Measurements from ENCODE around the gene OSBPL2.
A peak's percentile ranks its signal among the peaks of the same experiment; 100 is the strongest.

OSBPL2 gene

DNA sequence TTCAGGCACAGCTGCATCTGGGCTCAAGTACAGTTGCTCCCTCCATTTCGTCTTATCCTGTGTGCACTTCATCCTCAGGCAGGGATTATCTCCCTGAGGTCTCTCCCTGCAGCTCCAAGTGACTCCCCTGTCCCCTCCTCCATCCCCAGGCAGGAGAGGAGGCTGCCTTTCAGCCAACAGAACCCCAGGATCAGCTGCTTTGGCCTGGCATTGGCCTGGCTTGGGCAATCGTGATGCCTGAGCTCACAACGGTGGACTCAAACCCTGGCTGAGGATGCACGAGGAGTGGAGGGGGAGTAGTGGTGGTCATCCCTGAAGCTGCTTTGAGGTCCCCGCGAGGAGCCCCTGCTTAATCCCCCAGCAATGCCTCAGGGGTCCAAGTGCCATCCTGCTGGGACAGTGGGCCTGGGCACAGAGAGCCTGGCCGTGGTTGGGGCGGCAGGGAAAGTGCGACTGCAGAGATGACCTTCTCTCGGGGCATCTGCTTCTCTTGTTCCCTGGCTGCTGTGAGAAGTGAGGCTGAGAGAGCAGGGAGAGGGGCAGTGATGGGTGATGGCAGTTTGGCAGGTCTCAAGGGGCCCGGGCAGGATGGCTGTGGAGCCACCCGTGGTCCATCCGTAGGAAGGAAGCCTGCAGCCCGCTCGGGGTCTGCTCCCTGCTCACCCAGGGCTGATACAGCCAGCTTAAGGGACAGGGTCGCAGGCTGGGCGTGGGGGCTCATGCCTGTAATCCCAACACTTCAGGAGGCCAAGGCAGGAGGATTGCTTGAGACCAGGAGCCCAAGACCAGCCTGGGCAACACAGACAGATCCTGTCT is 12.3 kb upstream of the OSBPL2 start:
- H3K9ac ChIP-seq (ENCODE audit: low read length) = no peak overlapping the region
- H3K79me1 ChIP-seq (ENCODE audit: low read length) = no peaks in the 10 kb centered on the region
- H2BK12ac ChIP-seq (ENCODE audit: low read length) = no peak overlapping the region
- no peak overlapping the region for H2BK120ac ChIP-seq (ENCODE audit: insufficient read depth, low read length, poor library complexity)
- H2AK5ac ChIP-seq (ENCODE audit: low read length) = no peak overlapping the region
- no peak overlapping the region for H4K12ac ChIP-seq (ENCODE audit: low read depth, low read length)
- WGBS (ENCODE audit: extremely low coverage, insufficient coverage, insufficient read length) = no CpG with 5 or more reads among the region's 17 CpGs
- no peak overlapping the region for H4K8ac ChIP-seq (ENCODE audit: low read depth, low read length)
- no peak overlapping the region for H4K91ac ChIP-seq (ENCODE audit: low read depth, low read length)
- H3K4me1 ChIP-seq (ENCODE audit: control insufficient read depth in 1 of 2, insufficient read depth in 2 of 2, low read length in 2 of 2) = no peaks in the 10 kb centered on the region
- H3K36me3 ChIP-seq (ENCODE audit: control insufficient read depth in 1 of 2, insufficient read depth in 2 of 2, low read length in 2 of 2) = no peaks in the 10 kb centered on the region
- no peak overlapping the region for H2BK5ac ChIP-seq (ENCODE audit: low read depth, low read length, poor library complexity)
- H3K79me2 ChIP-seq (ENCODE audit: control insufficient read depth, insufficient read depth, low read length, poor library complexity) = no peaks in the 10 kb centered on the region
- no peak overlapping the region for H3K18ac ChIP-seq (ENCODE audit: low read length)
- no peak overlapping the region for H3K27ac ChIP-seq (ENCODE audit: low read depth, low read length)
- H3K4me3 ChIP-seq (ENCODE audit: low read depth, low read length) = no peak overlapping the region
- H3K4me2 ChIP-seq (ENCODE audit: low read length) = no peak overlapping the region
- no peak overlapping the region for H3K23ac ChIP-seq (ENCODE audit: low read length)
- no peak overlapping the region for H3K14ac ChIP-seq (ENCODE audit: low read length)
- no peak overlapping the region for H3K4ac ChIP-seq (ENCODE audit: low read depth, low read length)
- H2AFZ ChIP-seq (ENCODE audit: insufficient read depth, low read length, poor library complexity) = no peak overlapping the region
- peaks cover 14% of the 10 kb centered on the region for H3K9me3 ChIP-seq (ENCODE audit: insufficient read depth, low read depth, low read length)
- no peak for DNase-seq
- H3K27me3 ChIP-seq (ENCODE audit: insufficient read depth, low read length) = peaks cover 13% of the 10 kb centered on the region

DNA sequence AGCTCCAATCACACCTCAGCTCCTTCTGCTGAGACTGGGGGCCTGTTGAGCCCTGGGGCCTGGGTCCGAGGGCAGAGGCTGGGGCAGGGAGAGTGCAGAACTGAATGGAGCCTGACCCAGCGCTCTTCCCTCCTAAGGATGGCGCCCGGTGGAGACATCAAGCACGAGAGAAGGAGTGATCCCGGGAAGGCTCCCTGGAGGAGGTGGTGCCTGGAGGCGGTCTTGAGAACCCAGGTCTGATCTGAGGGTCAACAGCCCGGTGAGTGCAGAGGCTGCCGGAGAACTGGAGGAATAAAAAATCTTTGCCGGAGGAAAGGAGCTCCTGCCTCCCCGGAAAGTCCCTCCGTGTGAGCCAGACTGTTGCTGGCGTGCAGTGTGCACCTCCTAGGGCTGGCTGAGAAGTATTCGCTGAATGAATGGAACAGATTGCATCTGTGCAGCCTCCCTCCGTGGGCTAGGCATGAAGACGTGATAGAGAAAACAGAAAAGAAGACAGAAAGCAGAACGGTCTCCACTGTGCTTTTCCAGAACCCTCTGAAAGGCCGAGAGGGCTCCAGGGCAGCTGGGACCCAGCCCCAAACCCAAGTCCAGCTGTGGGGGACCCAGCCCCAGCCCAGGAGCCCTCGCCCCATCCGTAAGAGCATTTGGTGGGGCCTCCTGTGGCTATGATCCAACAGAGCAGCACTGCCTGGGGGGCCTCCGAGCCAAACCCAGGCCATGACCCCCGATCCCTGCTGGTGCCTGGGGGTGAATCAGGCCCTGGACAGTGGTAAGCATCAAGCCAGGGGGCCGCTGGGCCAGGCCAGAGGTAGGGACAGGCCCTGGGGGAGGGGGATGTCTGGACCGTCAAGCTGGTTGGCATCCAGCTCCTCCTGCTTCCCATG is 11.4 kb upstream of the OSBPL2 start:
- Histone ChIP-seq H2BK12ac (ENCODE audit: low read length) (no peak overlapping the region), H3K14ac (ENCODE audit: low read length) (no peak overlapping the region), H3K18ac (ENCODE audit: low read length) (no peak overlapping the region), H2BK120ac (ENCODE audit: insufficient read depth, low read length, poor library complexity) (no peak overlapping the region), H4K91ac (ENCODE audit: low read depth, low read length) (no peak overlapping the region), H3K36me3 (ENCODE audit: control insufficient read depth in 1 of 2, insufficient read depth in 2 of 2, low read length in 2 of 2) (no peaks in the 10 kb centered on the region), H3K9me3 (ENCODE audit: insufficient read depth, low read depth, low read length) (peaks cover 14% of the 10 kb centered on the region), H3K4ac (ENCODE audit: low read depth, low read length) (no peak overlapping the region), H3K79me1 (ENCODE audit: low read length) (no peaks in the 10 kb centered on the region), H3K27ac (ENCODE audit: low read depth, low read length) (no peak overlapping the region), H2AK5ac (ENCODE audit: low read length) (no peak overlapping the region), H3K27me3 (ENCODE audit: insufficient read depth, low read length) (peaks cover 5% of the 10 kb centered on the region), H4K8ac (ENCODE audit: low read depth, low read length) (no peak overlapping the region), H2AFZ (ENCODE audit: insufficient read depth, low read length, poor library complexity) (no peak overlapping the region), H2BK5ac (ENCODE audit: low read depth, low read length, poor library complexity) (no peak overlapping the region), H3K4me3 (ENCODE audit: low read depth, low read length) (no peak overlapping the region), H3K23ac (ENCODE audit: low read length) (no peak overlapping the region), H3K9ac (ENCODE audit: low read length) (no peak overlapping the region), H3K4me1 (ENCODE audit: control insufficient read depth in 1 of 2, insufficient read depth in 2 of 2, low read length in 2 of 2) (no peaks in the 10 kb centered on the region), H4K12ac (ENCODE audit: low read depth, low read length) (no peak overlapping the region), H3K79me2 (ENCODE audit: control insufficient read depth, insufficient read depth, low read length, poor library complexity) (no peaks in the 10 kb centered on the region), H3K4me2 (ENCODE audit: low read length) (no peak overlapping the region)
- no CpG with 5 or more reads among the region's 24 CpGs for WGBS (ENCODE audit: extremely low coverage, insufficient coverage, insufficient read length)
- DNase-seq = no peak

DNA sequence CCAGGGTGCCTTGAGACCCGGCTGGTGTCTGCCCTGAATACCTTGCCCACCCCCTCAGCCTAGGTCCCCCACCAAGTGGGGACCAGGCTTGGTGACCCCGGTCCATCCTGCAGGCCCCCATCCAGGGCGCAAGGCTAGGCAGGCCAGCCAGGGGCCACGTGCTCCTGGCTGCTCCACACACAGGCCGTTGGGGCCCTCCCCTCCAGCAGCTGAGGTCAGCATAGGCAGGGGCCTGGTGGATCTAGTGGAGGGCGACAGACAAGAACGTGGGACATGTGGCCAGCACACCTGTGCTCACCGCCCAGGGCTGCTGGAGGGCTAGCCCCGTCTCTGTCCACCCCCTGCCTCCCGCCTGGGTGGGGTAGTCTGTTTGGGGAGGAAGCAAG is 10.7 kb upstream of the OSBPL2 start:
- Histone ChIP-seq H3K4ac (ENCODE audit: low read depth, low read length) (no peak overlapping the region), H4K91ac (ENCODE audit: low read depth, low read length) (no peak overlapping the region), H3K36me3 (ENCODE audit: control insufficient read depth in 1 of 2, insufficient read depth in 2 of 2, low read length in 2 of 2) (no peaks in the 10 kb centered on the region), H2AK5ac (ENCODE audit: low read length) (no peak overlapping the region), H3K18ac (ENCODE audit: low read length) (no peak overlapping the region), H3K4me2 (ENCODE audit: low read length) (no peak overlapping the region), H3K4me1 (ENCODE audit: control insufficient read depth in 1 of 2, insufficient read depth in 2 of 2, low read length in 2 of 2) (no peaks in the 10 kb centered on the region), H4K8ac (ENCODE audit: low read depth, low read length) (no peak overlapping the region), H3K4me3 (ENCODE audit: low read depth, low read length) (no peak overlapping the region), H3K9ac (ENCODE audit: low read length) (no peak overlapping the region), H3K79me2 (ENCODE audit: control insufficient read depth, insufficient read depth, low read length, poor library complexity) (no peaks in the 10 kb centered on the region), H3K27me3 (ENCODE audit: insufficient read depth, low read length) (no peaks in the 10 kb centered on the region), H3K79me1 (ENCODE audit: low read length) (no peaks in the 10 kb centered on the region), H2BK12ac (ENCODE audit: low read length) (no peak overlapping the region), H3K9me3 (ENCODE audit: insufficient read depth, low read depth, low read length) (peaks cover 14% of the 10 kb centered on the region), H2AFZ (ENCODE audit: insufficient read depth, low read length, poor library complexity) (no peak overlapping the region), H3K27ac (ENCODE audit: low read depth, low read length) (no peak overlapping the region), H3K14ac (ENCODE audit: low read length) (no peak overlapping the region), H3K23ac (ENCODE audit: low read length) (no peak overlapping the region), H2BK5ac (ENCODE audit: low read depth, low read length, poor library complexity) (no peak overlapping the region), H2BK120ac (ENCODE audit: insufficient read depth, low read length, poor library complexity) (no peak overlapping the region), H4K12ac (ENCODE audit: low read depth, low read length) (no peak overlapping the region)
- no CpG with 5 or more reads among the region's 10 CpGs for WGBS (ENCODE audit: extremely low coverage, insufficient coverage, insufficient read length)
- no peak for DNase-seq

DNA sequence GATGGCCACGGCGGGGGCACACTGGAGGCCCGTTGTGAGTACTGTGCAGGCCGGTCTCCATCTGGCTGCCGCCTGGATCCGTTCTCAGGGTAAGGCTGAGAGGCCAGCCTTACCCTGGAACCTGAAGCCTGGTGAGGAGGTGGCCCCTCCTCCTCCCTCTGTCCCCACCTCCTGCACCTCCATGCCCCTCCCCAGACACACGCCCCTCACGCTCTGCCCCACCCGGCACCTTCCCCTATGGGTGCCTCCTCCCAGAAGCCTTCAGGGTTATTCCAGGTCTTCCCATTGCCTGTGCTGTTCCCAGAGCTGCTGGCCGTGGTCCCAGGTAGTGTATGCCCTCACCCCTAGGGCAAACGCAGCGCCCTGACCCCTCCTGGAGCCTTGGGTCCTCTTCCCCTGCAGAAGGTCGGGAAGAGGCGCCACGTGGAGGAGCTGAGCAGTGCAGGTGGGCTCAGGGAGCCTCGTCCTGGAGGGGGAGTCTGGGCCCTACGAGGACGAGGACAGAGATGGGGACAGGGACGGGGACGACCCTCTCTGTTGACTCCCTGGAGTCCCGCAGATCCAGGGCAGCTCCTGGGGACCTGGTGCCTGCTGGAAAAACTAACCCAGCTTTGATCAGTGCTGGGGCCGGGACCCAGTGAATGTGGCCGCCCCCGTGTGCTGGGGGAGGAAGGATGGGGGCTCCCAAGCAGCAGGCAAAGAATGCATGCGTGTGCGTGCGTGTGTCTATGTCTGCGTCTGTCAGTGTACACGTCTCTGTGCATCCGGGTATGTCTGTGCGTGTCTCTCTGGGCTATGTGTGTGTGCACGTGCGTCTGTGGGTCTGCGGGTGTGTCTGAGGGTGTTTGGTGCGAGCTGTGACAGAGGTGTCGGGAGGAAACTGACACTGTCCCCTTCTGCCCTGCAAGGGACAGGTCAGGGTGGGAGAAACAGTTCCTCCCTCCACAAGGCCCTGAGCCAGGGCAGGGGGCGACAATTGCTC is 10.1 kb upstream of the OSBPL2 start:
- H3K18ac ChIP-seq (ENCODE audit: low read length) = no peak overlapping the region
- no peak overlapping the region for H3K14ac ChIP-seq (ENCODE audit: low read length)
- H3K79me2 ChIP-seq (ENCODE audit: control insufficient read depth, insufficient read depth, low read length, poor library complexity) = no peaks in the 10 kb centered on the region
- H3K27me3 ChIP-seq (ENCODE audit: insufficient read depth, low read length) = no peaks in the 10 kb centered on the region
- H3K23ac ChIP-seq (ENCODE audit: low read length) = peak overlapping the region; percentile 2
- DNase-seq = peak in 1 of 2 donors; percentile 37
- H2AFZ ChIP-seq (ENCODE audit: insufficient read depth, low read length, poor library complexity) = no peak overlapping the region
- H3K36me3 ChIP-seq (ENCODE audit: control insufficient read depth in 1 of 2, insufficient read depth in 2 of 2, low read length in 2 of 2) = no peaks in the 10 kb centered on the region
- H2AK5ac ChIP-seq (ENCODE audit: low read length) = no peak overlapping the region
- no CpG with 5 or more reads among the region's 37 CpGs for WGBS (ENCODE audit: extremely low coverage, insufficient coverage, insufficient read length)
- H3K4ac ChIP-seq (ENCODE audit: low read depth, low read length) = no peak overlapping the region
- H3K4me1 ChIP-seq (ENCODE audit: control insufficient read depth in 1 of 2, insufficient read depth in 2 of 2, low read length in 2 of 2) = no peaks in the 10 kb centered on the region
- no peak overlapping the region for H4K8ac ChIP-seq (ENCODE audit: low read depth, low read length)
- no peak overlapping the region for H3K4me3 ChIP-seq (ENCODE audit: low read depth, low read length)
- no peak overlapping the region for H3K27ac ChIP-seq (ENCODE audit: low read depth, low read length)
- no peak overlapping the region for H4K91ac ChIP-seq (ENCODE audit: low read depth, low read length)
- H3K4me2 ChIP-seq (ENCODE audit: low read length) = no peak overlapping the region
- H2BK5ac ChIP-seq (ENCODE audit: low read depth, low read length, poor library complexity) = no peak overlapping the region
- H4K12ac ChIP-seq (ENCODE audit: low read depth, low read length) = no peak overlapping the region
- H3K9ac ChIP-seq (ENCODE audit: low read length) = no peak overlapping the region
- no peak overlapping the region for H2BK120ac ChIP-seq (ENCODE audit: insufficient read depth, low read length, poor library complexity)
- H3K79me1 ChIP-seq (ENCODE audit: low read length) = no peaks in the 10 kb centered on the region
- peaks cover 14% of the 10 kb centered on the region for H3K9me3 ChIP-seq (ENCODE audit: insufficient read depth, low read depth, low read length)
- no peak overlapping the region for H2BK12ac ChIP-seq (ENCODE audit: low read length)

All from trophoblast cell (in vitro differentiated cells and primary cell).